Measurements from ENCODE around the gene AHCYL1. TPM values are rescaled to one million over a fixed set of nuclear protein-coding genes. Genes with fewer than 3 reads are reported as not detected.

AHCYL1 gene
- total and polyA plus RNA-seq, 2 experiments from 2014 or later, result 56.2 to 97.6 TPM

GRCh38 chr1:110060034-110060661, 75.6 kb downstream of the AHCYL1 start:
- TF ChIP-seq CTCF (IDR thresholded peaks at IDR 0.05; ENCODE audit: poor library complexity) (peak; percentile 55), EZH2 (IDR thresholded peaks at IDR 0.05; ENCODE audit: borderline replicate concordance) (no peak)
- Histone ChIP-seq H3K4me3 (no peak overlapping the region), H4K20me1 (ENCODE audit: insufficient read depth, poor library complexity, severe bottlenecking) (no peaks in the 10 kb centered on the region), H3K4me1 (ENCODE audit: insufficient read depth) (peaks cover 7% of the 10 kb centered on the region), H3K27ac (no peak overlapping the region), H2AFZ (no peak overlapping the region), H3K79me2 (no peaks in the 10 kb centered on the region), H3K4me2 (no peak overlapping the region), H3K36me3 (replicated peaks; ENCODE audit: insufficient read depth, low read depth) (no peaks in the 10 kb centered on the region), H3K27me3 (no peaks in the 10 kb centered on the region), H3K9me3 (ENCODE audit: low read depth) (no peaks in the 10 kb centered on the region), H3K9me2 (replicated peaks; ENCODE audit: insufficient read depth) (no peaks in the 10 kb centered on the region)
- DNase-seq (ENCODE audit: low spot score), result peak; percentile 45
- WGBS (ENCODE audit: low lambda C conversion rate, missing lambda C conversion rate), result 89% methylated on average over 9 of the region's 9 CpGs

DNA sequence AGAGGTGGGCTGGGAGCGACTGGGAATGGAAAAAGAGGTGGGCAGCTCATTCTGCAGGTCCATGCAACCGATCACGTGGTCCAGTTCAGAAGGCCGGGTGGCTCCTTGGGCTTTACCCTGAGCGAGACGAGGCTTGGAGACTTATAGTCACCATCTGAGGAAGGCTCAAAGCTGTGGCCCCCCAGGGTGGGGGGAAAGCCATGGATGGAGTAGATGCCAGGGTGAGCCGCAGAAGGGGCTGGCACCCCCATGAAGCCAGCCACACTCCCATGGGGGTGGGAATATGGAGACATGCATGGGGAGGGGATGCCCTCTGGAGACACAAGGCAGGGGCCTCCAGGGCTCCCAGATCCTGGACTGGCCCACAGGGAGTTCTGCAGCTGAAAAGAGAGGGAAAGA, 76.1 kb downstream of the AHCYL1 start:
- no peaks in the 10 kb centered on the region for H3K9me3 ChIP-seq (ENCODE audit: low read depth)
- no peak overlapping the region for H3K27ac ChIP-seq
- 94% methylated on average over 6 of the region's 7 CpGs for WGBS (ENCODE audit: low lambda C conversion rate, missing lambda C conversion rate)
- H3K4me3 ChIP-seq, result no peak overlapping the region
- no peak for DNase-seq (ENCODE audit: low spot score)
- H4K20me1 ChIP-seq (ENCODE audit: insufficient read depth, poor library complexity, severe bottlenecking), result no peaks in the 10 kb centered on the region
- peaks cover 5% of the 10 kb centered on the region for H3K27me3 ChIP-seq
- H3K4me2 ChIP-seq, result no peak overlapping the region
- H3K4me1 ChIP-seq (ENCODE audit: insufficient read depth), result peaks cover 7% of the 10 kb centered on the region
- TF ChIP-seq EZH2phosphoT487 (IDR thresholded peaks at IDR 0.05; ENCODE audit: low read depth, severe bottlenecking, unreplicated experiment), result no peak
- no peak for TF ChIP-seq CTCF (IDR thresholded peaks at IDR 0.05; ENCODE audit: poor library complexity)
- no peak for TF ChIP-seq EZH2 (IDR thresholded peaks at IDR 0.05; ENCODE audit: borderline replicate concordance)
- H3K36me3 ChIP-seq (replicated peaks; ENCODE audit: insufficient read depth, low read depth), result no peaks in the 10 kb centered on the region
- H3K9me2 ChIP-seq (replicated peaks; ENCODE audit: insufficient read depth), result no peaks in the 10 kb centered on the region
- H2AFZ ChIP-seq, result no peak overlapping the region
- no peaks in the 10 kb centered on the region for H3K79me2 ChIP-seq

GRCh38 chr1:110061341-110061740, 76.8 kb downstream of the AHCYL1 start:
- 96% methylated on average over 10 of the region's 10 CpGs for WGBS (ENCODE audit: low lambda C conversion rate, missing lambda C conversion rate)

More at GRCh38 chr1:110061341-110061740, 76.8 kb downstream of the AHCYL1 start:
- Histone ChIP-seq H3K9me2 (replicated peaks; ENCODE audit: insufficient read depth) (no peaks in the 10 kb centered on the region), H3K36me3 (replicated peaks; ENCODE audit: insufficient read depth, low read depth) (no peaks in the 10 kb centered on the region), H3K27me3 (peaks cover 11% of the 10 kb centered on the region), H3K4me3 (no peak overlapping the region), H3K4me2 (no peak overlapping the region), H4K20me1 (ENCODE audit: insufficient read depth, poor library complexity, severe bottlenecking) (no peaks in the 10 kb centered on the region), H3K4me1 (ENCODE audit: insufficient read depth) (peaks cover 7% of the 10 kb centered on the region), H3K9me3 (ENCODE audit: low read depth) (no peaks in the 10 kb centered on the region), H2AFZ (no peak overlapping the region), H3K79me2 (no peaks in the 10 kb centered on the region), H3K27ac (no peak overlapping the region)
- TF ChIP-seq EZH2 (IDR thresholded peaks at IDR 0.05; ENCODE audit: borderline replicate concordance) (no peak), CTCF (IDR thresholded peaks at IDR 0.05; ENCODE audit: poor library complexity) (no peak), EZH2phosphoT487 (IDR thresholded peaks at IDR 0.05; ENCODE audit: low read depth, severe bottlenecking, unreplicated experiment) (no peak)
- DNase-seq (ENCODE audit: low spot score), result no peak

All from hepatocyte (in vitro differentiated cells).